ENCODE measurements around the gene NCK2.

Gene NCK2

GRCh38 chr2:105744909-105745853, at the start of gene NCK2:
Gene NCK2 (plus strand): TSS chr2:105744912. CDS start chr2:105855064, 110,152 bp downstream.
- no peak for DNase-seq (ENCODE audit: low spot score)
- FAIRE-seq: no peak

- FAIRE-seq (no peak), DNase-seq (ENCODE audit: low spot score) (no peak)
These were observed 46.8 kb upstream of the NCK2 start for GRCh38 chr2:105697781-105698449.

- no peak for FAIRE-seq
- no peak for DNase-seq (ENCODE audit: low spot score)
These were observed 45.9 kb upstream of the NCK2 start for GRCh38 chr2:105698820-105699219.

- no peak for DNase-seq (ENCODE audit: low spot score)
- FAIRE-seq: no peak
These were observed 43.7 kb upstream of the NCK2 start for GRCh38 chr2:105701042-105701441.

GRCh38 chr2:105708697-105709096, 36.0 kb upstream of the NCK2 start:
- no peak for FAIRE-seq
- DNase-seq (ENCODE audit: low spot score): no peak

- no peak for DNase-seq (ENCODE audit: low spot score)
- FAIRE-seq: no peak
These were observed 33.3 kb upstream of the NCK2 start for GRCh38 chr2:105711394-105711793.

- FAIRE-seq: no peak
- peak; percentile 31 for DNase-seq (ENCODE audit: low spot score)
These were observed 32.4 kb upstream of the NCK2 start for GRCh38 chr2:105712166-105712915.

GRCh38 chr2:105712981-105713596, 31.6 kb upstream of the NCK2 start:
- DNase-seq (ENCODE audit: low spot score) (no peak), FAIRE-seq (no peak)

GRCh38 chr2:105714141-105714540, 30.6 kb upstream of the NCK2 start:
- no peak for DNase-seq (ENCODE audit: low spot score)

GRCh38 chr2:105718846-105719481, 25.7 kb upstream of the NCK2 start:
- no peak for FAIRE-seq

More at GRCh38 chr2:105714141-105714540, 30.6 kb upstream of the NCK2 start:
- no peak for FAIRE-seq

GRCh38 chr2:105721991-105722511, 22.7 kb upstream of the NCK2 start:
- DNase-seq (ENCODE audit: low spot score) (no peak), FAIRE-seq (no peak)

More at GRCh38 chr2:105718846-105719481, 25.7 kb upstream of the NCK2 start:
- DNase-seq (ENCODE audit: low spot score): no peak

GRCh38 chr2:105722726-105723297, 21.9 kb upstream of the NCK2 start:
- DNase-seq (ENCODE audit: low spot score): no peak
- FAIRE-seq: no peak

GRCh38 chr2:105723431-105723830, 21.3 kb upstream of the NCK2 start:
- no peak for FAIRE-seq
- no peak for DNase-seq (ENCODE audit: low spot score)

- FAIRE-seq: no peak
- no peak for DNase-seq (ENCODE audit: low spot score)
These were observed 19.3 kb upstream of the NCK2 start for GRCh38 chr2:105725388-105725787.

GRCh38 chr2:105730170-105730569, 14.5 kb upstream of the NCK2 start:
- DNase-seq (ENCODE audit: low spot score) (no peak), FAIRE-seq (no peak)

- FAIRE-seq: no peak
These were observed 13.2 kb upstream of the NCK2 start for GRCh38 chr2:105731511-105731910.

GRCh38 chr2:105732101-105732500, 12.6 kb upstream of the NCK2 start:
- no peak for FAIRE-seq
- DNase-seq (ENCODE audit: low spot score): no peak

More at GRCh38 chr2:105731511-105731910, 13.2 kb upstream of the NCK2 start:
- no peak for DNase-seq (ENCODE audit: low spot score)

GRCh38 chr2:105732955-105733607, 11.6 kb upstream of the NCK2 start:
- DNase-seq (ENCODE audit: low spot score) (no peak), FAIRE-seq (no peak)

GRCh38 chr2:105733875-105734274, 10.8 kb upstream of the NCK2 start:
- DNase-seq (ENCODE audit: low spot score): no peak

More at GRCh38 chr2:105733875-105734274, 10.8 kb upstream of the NCK2 start:
- no peak for FAIRE-seq

All from RCC 7860 (cell line).